ENCODE measurements around the gene SPO11. TPM values are rescaled to one million over a fixed set of nuclear protein-coding genes. Genes with fewer than 3 reads are reported as not detected.

SPO11 gene
- total and polyA plus RNA-seq, 2 of the 4 experiments (the other 2 are of a cell fraction) = not detected

DNA sequence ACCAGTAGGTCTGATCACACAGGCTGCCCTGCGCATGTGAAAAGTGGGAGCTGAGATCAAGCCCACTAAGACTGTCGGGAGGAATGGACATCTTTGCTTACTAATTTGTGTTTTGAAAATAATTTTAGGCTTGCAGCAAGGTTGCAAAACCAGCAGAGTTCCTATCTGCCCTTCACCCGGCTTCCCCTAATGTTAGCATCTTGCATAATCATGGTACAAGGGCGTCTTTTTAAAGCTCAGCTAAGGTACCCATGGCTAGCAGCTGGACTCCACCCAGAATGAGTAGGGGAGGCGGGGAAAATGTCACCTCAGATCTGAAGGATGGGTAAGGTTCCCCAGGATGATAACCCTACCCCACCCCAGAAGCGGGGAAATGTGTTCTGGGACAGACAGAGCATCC lies 37.9 kb upstream of the SPO11 start:
- dilution Hi-C loops (cut with HindIII; ENCODE audit: low sequenced_read_pairs, unreplicated experiment) = no loop called here
- Histone ChIP-seq H4K5ac (ENCODE audit: low read depth, low read length) (no peak overlapping the region), H2AFZ (replicated peaks; ENCODE audit: low read length, poor library complexity) (no peak overlapping the region), H2BK120ac (ENCODE audit: low read depth, low read length) (no peak overlapping the region), H3K4ac (ENCODE audit: low read depth, low read length) (no peak overlapping the region), H3K56ac (ENCODE audit: extremely low read depth, insufficient read depth, low read length) (no peak overlapping the region), H2BK15ac (ENCODE audit: low read depth, low read length) (no peak overlapping the region), H3K4me1 (ENCODE audit: control insufficient read depth, insufficient read depth, low read length) (peaks cover 2% of the 10 kb centered on the region; the same call in 1 of the 2 replicates), H2AK9ac (replicated peaks; ENCODE audit: low read depth, low read length, poor library complexity) (no peak overlapping the region), H4K20me1 (ENCODE audit: insufficient read depth, low read length) (no peaks in the 10 kb centered on the region), H3K9me1 (ENCODE audit: insufficient read depth, low read length) (no peaks in the 10 kb centered on the region), H3K18ac (ENCODE audit: low read depth, low read length) (no peak overlapping the region), H4K91ac (ENCODE audit: insufficient read depth, low read depth, low read length) (no peak overlapping the region), H3K9ac (ENCODE audit: low read depth, low read length) (no peak overlapping the region), H2BK5ac (ENCODE audit: low read depth, low read length, poor library complexity, severe bottlenecking) (no peak overlapping the region), H2AK5ac (ENCODE audit: low read depth, low read length) (no peak overlapping the region), H2BK20ac (ENCODE audit: low read depth, low read length) (no peak overlapping the region), H3K14ac (replicated peaks; ENCODE audit: low read depth, low read length) (no peak overlapping the region), H3K4me3 (ENCODE audit: insufficient read depth, low read depth, low read length) (no peak overlapping the region), H3K27me3 (ENCODE audit: control insufficient read depth, insufficient read depth, low read length) (peaks cover 17% of the 10 kb centered on the region), H3K9me3 (ENCODE audit: control insufficient read depth, insufficient read depth, low read length) (no peaks in the 10 kb centered on the region), H3K27ac (ENCODE audit: insufficient read depth, low read length) (no peak overlapping the region), H3K79me1 (ENCODE audit: low read depth in 1 of 2, low read length in 2 of 2) (no peaks in the 10 kb centered on the region), H3K4me2 (ENCODE audit: low read depth, low read length) (no peak overlapping the region), H3K36me3 (ENCODE audit: control insufficient read depth, insufficient read depth, low read length) (no peaks in the 10 kb centered on the region), H3K23ac (ENCODE audit: low read depth, low read length) (no peak overlapping the region), H4K8ac (ENCODE audit: low read depth in 2 of 2, low read length in 2 of 2) (no peak overlapping the region)
- no peak for DNase-seq
- ChIA-PET POLR2A (ENCODE audit: unreplicated experiment) (no interaction called here), CTCF (no interaction called here)
- in situ Hi-C loops (cut with MboI; ENCODE audit: low sequenced_read_pairs) = no loop called here
- WGBS, 2 experiments (ENCODE audit: extremely low coverage in 2 of 2, insufficient read length in 1 of 2) = no CpG with 5 or more reads among the region's 6 CpGs
- no TSS peak for BruUV-seq (replicated peaks)
- ATAC-seq (ENCODE audit: low read depth) = no peak
- intact Hi-C loops (cut with micrococcal nuclease) = no loop called here
- TF ChIP-seq RFX5 (IDR thresholded peaks at IDR 0.05; ENCODE audit: low read depth, low read length) (no peak), POLR2A (IDR thresholded peaks at IDR 0.05; ENCODE audit: low read depth, low read length) (no peak), CEBPB (IDR thresholded peaks at IDR 0.05; ENCODE audit: low read depth, low read length) (no peak), RAD21 (IDR thresholded peaks at IDR 0.05; ENCODE audit: low read length) (no peak), MXI1 (IDR thresholded peaks at IDR 0.05; ENCODE audit: borderline replicate concordance, low read depth, low read length) (no peak), MAZ (IDR thresholded peaks at IDR 0.05; ENCODE audit: borderline replicate concordance, low read depth, low read length) (no peak), CHD1 (IDR thresholded peaks at IDR 0.05; ENCODE audit: low read depth, low read length) (no peak), MAFK (IDR thresholded peaks at IDR 0.05; ENCODE audit: low read depth, low read length) (no peak), SMC3 (IDR thresholded peaks at IDR 0.05; ENCODE audit: low read depth, low read length) (no peak), RCOR1 (IDR thresholded peaks at IDR 0.05; ENCODE audit: insufficient replicate concordance, low read length) (no peak), BHLHE40 (IDR thresholded peaks at IDR 0.05; ENCODE audit: low read depth, low read length) (no peak), FOS (IDR thresholded peaks at IDR 0.05; ENCODE audit: low read depth, low read length) (no peak)
- TF ChIP-seq, protein P1, sequence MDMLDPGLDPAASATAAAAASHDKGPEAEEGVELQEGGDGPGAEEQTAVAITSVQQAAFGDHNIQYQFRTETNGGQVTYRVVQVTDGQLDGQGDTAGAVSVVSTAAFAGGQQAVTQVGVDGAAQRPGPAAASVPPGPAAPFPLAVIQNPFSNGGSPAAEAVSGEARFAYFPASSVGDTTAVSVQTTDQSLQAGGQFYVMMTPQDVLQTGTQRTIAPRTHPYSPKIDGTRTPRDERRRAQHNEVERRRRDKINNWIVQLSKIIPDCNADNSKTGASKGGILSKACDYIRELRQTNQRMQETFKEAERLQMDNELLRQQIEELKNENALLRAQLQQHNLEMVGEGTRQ (IDR thresholded peaks at IDR 0.05; ENCODE audit: low read depth, low read length) = no peak
- TF ChIP-seq, protein P2, sequence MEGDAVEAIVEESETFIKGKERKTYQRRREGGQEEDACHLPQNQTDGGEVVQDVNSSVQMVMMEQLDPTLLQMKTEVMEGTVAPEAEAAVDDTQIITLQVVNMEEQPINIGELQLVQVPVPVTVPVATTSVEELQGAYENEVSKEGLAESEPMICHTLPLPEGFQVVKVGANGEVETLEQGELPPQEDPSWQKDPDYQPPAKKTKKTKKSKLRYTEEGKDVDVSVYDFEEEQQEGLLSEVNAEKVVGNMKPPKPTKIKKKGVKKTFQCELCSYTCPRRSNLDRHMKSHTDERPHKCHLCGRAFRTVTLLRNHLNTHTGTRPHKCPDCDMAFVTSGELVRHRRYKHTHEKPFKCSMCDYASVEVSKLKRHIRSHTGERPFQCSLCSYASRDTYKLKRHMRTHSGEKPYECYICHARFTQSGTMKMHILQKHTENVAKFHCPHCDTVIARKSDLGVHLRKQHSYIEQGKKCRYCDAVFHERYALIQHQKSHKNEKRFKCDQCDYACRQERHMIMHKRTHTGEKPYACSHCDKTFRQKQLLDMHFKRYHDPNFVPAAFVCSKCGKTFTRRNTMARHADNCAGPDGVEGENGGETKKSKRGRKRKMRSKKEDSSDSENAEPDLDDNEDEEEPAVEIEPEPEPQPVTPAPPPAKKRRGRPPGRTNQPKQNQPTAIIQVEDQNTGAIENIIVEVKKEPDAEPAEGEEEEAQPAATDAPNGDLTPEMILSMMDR (conservative IDR thresholded peaks at IDR 0.05; ENCODE audit: low read depth, low read length) = no peak
- TF ChIP-seq, protein P3, sequence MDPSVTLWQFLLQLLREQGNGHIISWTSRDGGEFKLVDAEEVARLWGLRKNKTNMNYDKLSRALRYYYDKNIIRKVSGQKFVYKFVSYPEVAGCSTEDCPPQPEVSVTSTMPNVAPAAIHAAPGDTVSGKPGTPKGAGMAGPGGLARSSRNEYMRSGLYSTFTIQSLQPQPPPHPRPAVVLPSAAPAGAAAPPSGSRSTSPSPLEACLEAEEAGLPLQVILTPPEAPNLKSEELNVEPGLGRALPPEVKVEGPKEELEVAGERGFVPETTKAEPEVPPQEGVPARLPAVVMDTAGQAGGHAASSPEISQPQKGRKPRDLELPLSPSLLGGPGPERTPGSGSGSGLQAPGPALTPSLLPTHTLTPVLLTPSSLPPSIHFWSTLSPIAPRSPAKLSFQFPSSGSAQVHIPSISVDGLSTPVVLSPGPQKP (IDR thresholded peaks at IDR 0.05; ENCODE audit: borderline replicate concordance, low read depth, low read length) = no peak

Measured in IMR-90 (cell line).